Hematopoietic multipotent progenitor cell treated with erythropoietin and hydrocortisone succinate and interleukin-3 and kit ligand, for 6 days (in vitro differentiated cells): Measurements from ENCODE around the gene C16orf54.
A peak's percentile ranks its signal among the peaks of the same experiment; 100 is the strongest.
"Not testable (repeated sequence)": the region's sequence is repeated elsewhere in the genome, so short reads cannot be mapped to it uniquely, and the experiment has no call there.

Experiments
- DNase-seq: peaks from one replicate; pipeline ENCODE4 v3.0.0-alpha.2; 2015

Gene C16orf54

GRCh38 chr16:29767062-29767461 lies 21.3 kb upstream of the C16orf54 start:
- no peak for DNase-seq

- DNase-seq = no peak
Observed at GRCh38 chr16:29766571-29766970, 20.8 kb upstream of the C16orf54 start.

GRCh38 chr16:29765167-29766032 lies 19.6 kb upstream of the C16orf54 start:
- DNase-seq = no peak

GRCh38 chr16:29763326-29763725 lies 17.5 kb upstream of the C16orf54 start:
- DNase-seq = no peak

GRCh38 chr16:29761882-29762281 lies 16.1 kb upstream of the C16orf54 start:
- peak; percentile 47 for DNase-seq

GRCh38 chr16:29761280-29761651 lies 15.5 kb upstream of the C16orf54 start:
- not testable (repeated sequence) for DNase-seq

GRCh38 chr16:29760567-29761279 lies 14.9 kb upstream of the C16orf54 start:
- DNase-seq = no peak

- DNase-seq = no peak
Observed at GRCh38 chr16:29757950-29758466, 12.2 kb upstream of the C16orf54 start.

GRCh38 chr16:29757086-29757485 lies 11.3 kb upstream of the C16orf54 start:
- not testable (repeated sequence) for DNase-seq

- peak; percentile 46 for DNase-seq
Observed at GRCh38 chr16:29756654-29757053, 10.9 kb upstream of the C16orf54 start.

GRCh38 chr16:29753516-29753915 lies 7.7 kb upstream of the C16orf54 start:
- DNase-seq = no peak

- DNase-seq = not testable (repeated sequence)
Observed at GRCh38 chr16:29748760-29749149, 3.0 kb upstream of the C16orf54 start.

GRCh38 chr16:29747947-29748759 lies 2.4 kb upstream of the C16orf54 start:
- no peak for DNase-seq

- DNase-seq = not testable (repeated sequence)
Observed at GRCh38 chr16:29746518-29746917, 728 bp upstream of the C16orf54 start.

GRCh38 chr16:29745121-29745852 lies 503 bp downstream of the C16orf54 start:
- DNase-seq = peak; percentile 74

- DNase-seq = peak; percentile 40
Observed at GRCh38 chr16:29744541-29745101, 1.2 kb downstream of the C16orf54 start.

GRCh38 chr16:29743827-29744531 lies 1.8 kb downstream of the C16orf54 start:
- DNase-seq = no peak

GRCh38 chr16:29743475-29743826 lies 2.3 kb downstream of the C16orf54 start:
- DNase-seq = no peak

GRCh38 chr16:29742683-29743275 lies 3.0 kb downstream of the C16orf54 start:
- DNase-seq = no peak

- peak; percentile 21 for DNase-seq
Observed at GRCh38 chr16:29740630-29741015, 5.2 kb downstream of the C16orf54 start.
